Endothelial cell of umbilical vein (primary cell): Measurements from ENCODE around the gene ZNHIT3. TPM values are rescaled to one million over a fixed set of nuclear protein-coding genes. Genes with fewer than 3 reads are reported as not detected.

Experiments
- BruUV-seq: library from RNA; stranded (reverse); fragments of 400-500 nt; replicated peaks from 2 replicates; lab custom pipeline; 2021; lab: Mats Ljungman, UMichigan
- CTCF ChIA-PET: fragments of 300-600, 350-600 bp; sonication (Branson Sonifier 250); formaldehyde crosslinking; loops from one replicate; lab custom pipeline; 2021; ENCODE audit warnings: antibody characterized with exemption, inconsistent platforms; lab: Charles Lee
- POLR2A ChIA-PET: fragments of 300-600, 350-600 bp; sonication (Branson Sonifier 250); formaldehyde crosslinking; loops from one replicate; lab custom pipeline; 2021; ENCODE audit warnings: antibody characterized with exemption, inconsistent platforms; lab: Charles Lee
- DNase-seq: peaks from one replicate; pipeline ENCODE4 v3.0.0-alpha.2; 2011; ENCODE audit warnings: low read depth, low spot score
- FAIRE-seq: peaks from 2 replicates; lab custom pipeline; 2011; peaks lifted over from hg19 to GRCh38; lab: Jason Lieb, UNC
- H2AFZ ChIP-seq: 2 replicates; pipeline ENCODE4 v1.6.0; 2012; ENCODE audit warnings: low read depth, low read length, control low read depth, inconsistent platforms
- H3K27ac ChIP-seq: 2 replicates; pipeline ENCODE4 v1.5.1; 2011; ENCODE audit warnings: low read depth, mild to moderate bottlenecking, control low read depth, low read length, moderate library complexity; ENCODE audit not compliant: insufficient read depth
- H3K27me3 ChIP-seq, 2 experiments: 2 replicates each; pipeline versions ENCODE4 v1.6.0 to v1.6.1; 2011; ENCODE audit warnings: low read length in 2 of 2, mixed read lengths in 1 of 2; ENCODE audit not compliant: control insufficient read depth in 2 of 2, insufficient read depth in 2 of 2
- H3K36me3 ChIP-seq, 2 experiments: 2 replicates in 1 of 2; 3 replicates in 1 of 2; pipeline ENCODE4 v1.5.1; 2011; ENCODE audit warnings: low read length in 2 of 2, mild to moderate bottlenecking in 1 of 2, moderate library complexity in 1 of 2; ENCODE audit not compliant: control insufficient read depth in 2 of 2, insufficient read depth in 2 of 2; ENCODE audit errors: extremely low read depth in 1 of 2
- H3K4me1 ChIP-seq: 3 replicates; pipeline ENCODE4 v1.5.1; 2011; ENCODE audit warnings: mild to moderate bottlenecking, low read length; ENCODE audit not compliant: control insufficient read depth, insufficient read depth; ENCODE audit errors: extremely low read depth
- H3K4me2 ChIP-seq: 2 replicates; pipeline ENCODE4 v1.6.1; 2011; ENCODE audit warnings: low read length, control low read depth, mixed read lengths; ENCODE audit not compliant: insufficient read depth
- H3K4me3 ChIP-seq, 3 experiments: fragments of 200-600 bp in 1 of 3; sonication (generic), shearing (Covaris generic) in 1 of 3; replicated peaks in 1 of 3; 2 replicates each; pipeline ENCODE4 v1.5.1; 2011 to 2016; ENCODE audit warnings: control low read depth in 3 of 3, low read length in 3 of 3, mild to moderate bottlenecking in 2 of 3, inconsistent platforms in 1 of 3, low read depth in 1 of 3, moderate library complexity in 1 of 3; ENCODE audit not compliant: insufficient read depth in 1 of 3
- H3K79me2 ChIP-seq: 2 replicates; pipeline ENCODE4 v1.6.0; 2012; ENCODE audit warnings: low read length, inconsistent platforms; ENCODE audit not compliant: control insufficient read depth, insufficient read depth
- H3K9ac ChIP-seq: replicated peaks from 2 replicates; pipeline ENCODE3; 2011; ENCODE audit warnings: low read length, control low read depth; ENCODE audit not compliant: insufficient read depth; ENCODE audit errors: extremely low read depth
- H3K9me1 ChIP-seq: replicated peaks from 3 replicates; pipeline ENCODE4 v1.6.0; 2011; ENCODE audit warnings: mild to moderate bottlenecking, low read length; ENCODE audit not compliant: control insufficient read depth, insufficient read depth; ENCODE audit errors: extremely low read depth
- H3K9me3 ChIP-seq: replicated peaks from 2 replicates; pipeline ENCODE4 v1.5.1; 2012; ENCODE audit warnings: low read length, inconsistent platforms; ENCODE audit not compliant: control insufficient read depth, insufficient read depth
- H4K20me1 ChIP-seq: replicated peaks from 2 replicates; pipeline ENCODE3; 2011; ENCODE audit warnings: mild to moderate bottlenecking, low read length; ENCODE audit not compliant: control insufficient read depth, insufficient read depth; ENCODE audit errors: extremely low read depth
- EZH2 ChIP-seq: IDR thresholded peaks from 2 replicates; pipeline ENCODE4 v1.6.1; 2012; ENCODE audit warnings: borderline replicate concordance, low read depth, mild to moderate bottlenecking, moderate library complexity, low read length, inconsistent platforms; ENCODE audit not compliant: severe bottlenecking
- FOS ChIP-seq: IDR thresholded peaks from 2 replicates; pipeline ENCODE4 v1.6.1; 2011; ENCODE audit warnings: mild to moderate bottlenecking, low read length, moderate library complexity, borderline replicate concordance; ENCODE audit not compliant: insufficient read depth
- GATA2 ChIP-seq: IDR thresholded peaks from 2 replicates; pipeline ENCODE4 v1.7.0; 2011; ENCODE audit warnings: low read depth, mild to moderate bottlenecking, moderate library complexity, mixed read lengths, low read length; ENCODE audit not compliant: insufficient read length, insufficient read depth
- JUN ChIP-seq: IDR thresholded peaks from 2 replicates; pipeline ENCODE4 v1.6.1; 2011; ENCODE audit warnings: borderline replicate concordance, low read depth; ENCODE audit not compliant: insufficient read length, insufficient read depth
- MAX ChIP-seq: IDR thresholded peaks from 2 replicates; pipeline ENCODE4 v1.6.1; 2011; ENCODE audit not compliant: insufficient read depth, insufficient read length
- MYC ChIP-seq: IDR thresholded peaks from one replicate; pipeline ENCODE4 v1.6.1; 2011; ENCODE audit warnings: mild to moderate bottlenecking, low read depth, low read length
- POLR2A ChIP-seq: IDR thresholded peaks from 2 replicates; pipeline ENCODE4 v1.6.1; 2012; ENCODE audit warnings: low read depth, mild to moderate bottlenecking, control low read depth, low read length
- POLR2AphosphoS5 ChIP-seq: IDR thresholded peaks from 2 replicates; pipeline ENCODE4 v1.6.1; 2012; ENCODE audit warnings: low read depth, mild to moderate bottlenecking, control low read depth, low read length, moderate library complexity; ENCODE audit not compliant: insufficient read depth
- dilution Hi-C: fragments of 300-500 bp; cut with MboI; formaldehyde crosslinking; loops from one replicate; pipeline ENCODE4 v1.15.0; 2019; ENCODE audit warnings: low sequenced_read_pairs; ENCODE audit not compliant: extremely low pct_ligation_motif_present
- intact Hi-C: fragments of 100-400 bp; cut with micrococcal nuclease; formaldehyde crosslinking; loops from one replicate; pipeline ENCODE4 v1.10.0; 2022
- polyA plus RNA-seq, 4 experiments: library from polyadenylated mRNA; depleted of rRNA in 3 of 4; stranded (reverse) in 3 of 4; unstranded in 1 of 4; fragments of >200 nt; gene quantifications; 2 replicates each; pipeline versions ENCODE4 v1.2.1 to v1.2.3, GENCODE V29; 2011 to 2012; ENCODE audit warnings: missing spikeins in 1 of 4
- total RNA-seq: library from RNA; stranded (reverse); gene quantifications from 2 replicates; pipeline ENCODE4 v1.2.3, GENCODE V29; 2021
- TF ChIP-seq, protein P1 (sequence below), 2 donors: IDR thresholded peaks; 1 replicate in 1 of 2; 2 replicates in 1 of 2; pipeline ENCODE4 v1.5.1; 2011; ENCODE audit warnings: low read length in 2 of 2, mild to moderate bottlenecking in 2 of 2, moderate library complexity in 2 of 2, control low read depth in 1 of 2, inconsistent platforms in 1 of 2, low read depth in 1 of 2; ENCODE audit not compliant: insufficient read depth in 1 of 2; ENCODE audit errors: extremely low read depth in 1 of 2

Gene ZNHIT3
- total and polyA plus RNA-seq, 2 donors (not counting 3 experiments of a cell fraction or from before 2014, with no cell fraction given) = 34.0 to 66.9 TPM

DNA sequence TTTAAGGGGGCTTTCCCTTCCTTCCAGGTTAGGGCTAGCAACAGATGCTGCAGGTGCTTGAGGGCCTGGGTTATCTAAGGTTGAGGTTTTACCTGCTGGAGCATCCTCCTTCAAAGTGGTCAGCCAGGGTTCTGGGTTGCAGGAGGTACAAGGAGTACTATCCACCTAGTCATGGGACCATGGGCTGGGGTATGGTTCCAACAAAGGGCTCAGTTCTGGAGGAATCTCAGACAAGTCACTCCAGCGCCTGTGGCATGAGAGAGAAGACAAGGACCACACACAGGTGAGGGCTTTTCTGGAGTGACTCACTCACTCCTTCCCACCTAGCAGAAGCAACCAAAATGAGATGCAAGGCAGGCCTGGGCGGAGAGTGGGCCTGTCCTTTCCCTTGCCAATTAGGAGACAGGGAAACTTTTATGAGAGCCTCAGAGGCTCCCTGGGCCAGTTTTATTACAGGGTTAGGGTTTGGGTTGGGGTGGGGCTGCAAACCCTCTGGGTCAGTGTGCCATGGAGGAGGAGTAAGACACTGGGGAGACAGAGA, 46.0 kb downstream of the ZNHIT3 start:
- Histone ChIP-seq H3K4me3 (no peak overlapping the region), H4K20me1 (no peaks in the 10 kb centered on the region), H2AFZ (no peak overlapping the region), H3K9me1 (no peaks in the 10 kb centered on the region), H3K79me2 (peaks cover 13% of the 10 kb centered on the region), H3K36me3 (peaks cover 7 to 11% of the 10 kb centered on the region in 2 experiments), H3K9me3 (no peaks in the 10 kb centered on the region), H3K4me2 (no peak overlapping the region), H3K9ac (no peak overlapping the region), H3K27ac (no peak overlapping the region), H3K27me3 (no peaks in the 10 kb centered on the region), H3K4me1 (peaks cover 22% of the 10 kb centered on the region)
- DNase-seq = no peak
- intact Hi-C loops = no loop called here
- ChIA-PET CTCF (no interaction called here), POLR2A (no interaction called here)
- no peak for FAIRE-seq
- TF ChIP-seq POLR2A (no peak), MAX (no peak), EZH2 (no peak), MYC (no peak), POLR2AphosphoS5 (no peak), FOS (no peak), GATA2 (no peak), JUN (no peak)
- TF ChIP-seq, protein P1, sequence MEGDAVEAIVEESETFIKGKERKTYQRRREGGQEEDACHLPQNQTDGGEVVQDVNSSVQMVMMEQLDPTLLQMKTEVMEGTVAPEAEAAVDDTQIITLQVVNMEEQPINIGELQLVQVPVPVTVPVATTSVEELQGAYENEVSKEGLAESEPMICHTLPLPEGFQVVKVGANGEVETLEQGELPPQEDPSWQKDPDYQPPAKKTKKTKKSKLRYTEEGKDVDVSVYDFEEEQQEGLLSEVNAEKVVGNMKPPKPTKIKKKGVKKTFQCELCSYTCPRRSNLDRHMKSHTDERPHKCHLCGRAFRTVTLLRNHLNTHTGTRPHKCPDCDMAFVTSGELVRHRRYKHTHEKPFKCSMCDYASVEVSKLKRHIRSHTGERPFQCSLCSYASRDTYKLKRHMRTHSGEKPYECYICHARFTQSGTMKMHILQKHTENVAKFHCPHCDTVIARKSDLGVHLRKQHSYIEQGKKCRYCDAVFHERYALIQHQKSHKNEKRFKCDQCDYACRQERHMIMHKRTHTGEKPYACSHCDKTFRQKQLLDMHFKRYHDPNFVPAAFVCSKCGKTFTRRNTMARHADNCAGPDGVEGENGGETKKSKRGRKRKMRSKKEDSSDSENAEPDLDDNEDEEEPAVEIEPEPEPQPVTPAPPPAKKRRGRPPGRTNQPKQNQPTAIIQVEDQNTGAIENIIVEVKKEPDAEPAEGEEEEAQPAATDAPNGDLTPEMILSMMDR (IDR thresholded peaks at IDR 0.05; ENCODE audit: extremely low read depth in 1 of 2, insufficient read depth in 1 of 2, low read depth in 1 of 2, low read length in 2 of 2) = no peak
- dilution Hi-C loops = no loop called here
- no TSS peak for BruUV-seq
